K562 (cell line): ENCODE data around the gene GNGT1. TPM values are rescaled to one million over a fixed set of nuclear protein-coding genes. Genes with fewer than 3 reads are reported as not detected.
A peak's percentile ranks its signal among the peaks of the same experiment; 100 is the strongest.

Experiments used
- ATAC-seq: fragments of 200-7000 bp; cut with Tn5 transposase; 3 replicates; pipeline ENCODE4 v1.9.1; 2020; ENCODE audit warnings: moderate library complexity
- BruUV-seq: library from RNA; stranded (reverse); fragments of 400-500 nt; replicated peaks from 2 replicates; lab custom pipeline; 2021; lab: Mats Ljungman, UMichigan
- CTCF ChIA-PET: fragments of 300-600 bp; formaldehyde crosslinking; extraction: SDS; loops from one replicate; lab custom pipeline; 2021; ENCODE audit warnings: low intra/inter-chr PET ratio; lab: Yijun Ruan, JAX
- POLR2A ChIA-PET: fragments of 300-600, 350-650 bp; sonication (Branson Sonifier 250); formaldehyde crosslinking; extraction: SDS; loops from one replicate; lab custom pipeline; 2021; ENCODE audit warnings: antibody characterized with exemption, inconsistent platforms; lab: Yijun Ruan, JAX
- DNase-seq, 4 experiments: peaks; one replicate each; pipeline versions ENCODE4 v3.0.0 to v3.0.0-alpha.2; 2011 to 2018; ENCODE audit warnings: low spot score in 3 of 4, mixed read lengths in 3 of 4; ENCODE audit errors: extremely low read depth in 1 of 4
- FAIRE-seq: peaks from 2 replicates; lab custom pipeline; 2011; peaks lifted over from hg19 to GRCh38; lab: Jason Lieb, UNC
- H2AFZ ChIP-seq: 2 replicates; pipeline ENCODE4 v1.6.0; 2011; ENCODE audit warnings: low read depth, low read length, control low read depth, inconsistent platforms
- H3K27ac ChIP-seq: fragments of 200-600 bp; 3 replicates; pipeline ENCODE4 v1.8.0; 2011; ENCODE audit warnings: low read depth, mild to moderate bottlenecking, control low read depth, inconsistent platforms, low read length, moderate library complexity, mixed read lengths; ENCODE audit errors: extremely low read depth
- H3K27me3 ChIP-seq, 2 experiments: fragments of 300-600 bp in 1 of 2; 2 replicates in 1 of 2; 3 replicates in 1 of 2; pipeline versions ENCODE4 v1.6.0 to v1.8.0; 2011; ENCODE audit warnings: inconsistent platforms in 2 of 2, low read length in 2 of 2, mild to moderate bottlenecking in 1 of 2, mixed read lengths in 1 of 2, moderate library complexity in 1 of 2; ENCODE audit not compliant: control insufficient read depth in 2 of 2, insufficient read depth in 2 of 2
- H3K36me3 ChIP-seq: fragments of 300-600 bp; 3 replicates; pipeline ENCODE4 v1.8.0; 2011; ENCODE audit warnings: mild to moderate bottlenecking, low read length, inconsistent platforms; ENCODE audit not compliant: control insufficient read depth, insufficient read depth
- H3K4me1 ChIP-seq, 2 experiments: fragments of 200-600 bp in 1 of 2; replicated peaks in 1 of 2; 2 replicates in 1 of 2; 3 replicates in 1 of 2; pipeline versions ENCODE4 v1.5.1 to v1.8.0; 2011; ENCODE audit warnings: inconsistent platforms in 2 of 2, low read length in 2 of 2, mild to moderate bottlenecking in 1 of 2, mixed read lengths in 1 of 2, moderate library complexity in 1 of 2; ENCODE audit not compliant: control insufficient read depth in 2 of 2, insufficient read depth in 2 of 2
- H3K4me2 ChIP-seq: 2 replicates; pipeline ENCODE4 v1.6.1; 2011; ENCODE audit warnings: low read length, control low read depth, inconsistent platforms, mixed read lengths; ENCODE audit not compliant: insufficient read depth
- H3K4me3 ChIP-seq: fragments of 200-600 bp; sonication (generic), shearing (Covaris generic); 2 replicates; pipeline ENCODE4 v1.5.1; 2016; ENCODE audit warnings: control low read depth, inconsistent platforms
- H3K79me2 ChIP-seq: fragments of 200-600 bp; 3 replicates; pipeline ENCODE4 v1.8.0; 2011; ENCODE audit warnings: low read length, inconsistent platforms; ENCODE audit not compliant: control insufficient read depth, insufficient read depth
- H3K9ac ChIP-seq, 2 experiments: 2 replicates each; pipeline versions ENCODE4 v1.6.0 to v1.6.1; 2011; ENCODE audit warnings: low read depth in 2 of 2, low read length in 2 of 2, control low read depth in 1 of 2, inconsistent platforms in 1 of 2, mild to moderate bottlenecking in 1 of 2, mixed read lengths in 1 of 2; ENCODE audit not compliant: insufficient read depth in 1 of 2
- H3K9me1 ChIP-seq: one replicate; pipeline ENCODE4 v1.6.0; 2011; ENCODE audit warnings: inconsistent platforms, mild to moderate bottlenecking, low read length, moderate library complexity; ENCODE audit not compliant: control insufficient read depth, insufficient read depth
- H3K9me3 ChIP-seq: replicated peaks from 2 replicates; pipeline ENCODE4 v1.5.1; 2011; ENCODE audit warnings: low read depth, low read length, inconsistent platforms; ENCODE audit not compliant: control insufficient read depth, insufficient read depth
- H4K20me1 ChIP-seq: replicated peaks from 2 replicates; pipeline ENCODE4 v1.6.1; 2011; ENCODE audit warnings: low read length, inconsistent platforms, mixed read lengths; ENCODE audit not compliant: control insufficient read depth, insufficient read depth
- CHD4 ChIP-seq: fragments of 200-600 bp; sonication (generic); IDR thresholded peaks from 3 replicates; pipeline ENCODE4 v1.6.1; 2012; ENCODE audit warnings: low read depth, mild to moderate bottlenecking, mixed read lengths, low read length, inconsistent platforms; ENCODE audit not compliant: insufficient read depth, insufficient replicate concordance, poor library complexity, severe bottlenecking
- CXXC5 ChIP-seq: fragments of 250-450 bp; sonication (Bioruptor Pico); IDR thresholded peaks from 2 replicates; pipeline ENCODE4 v1.8.0; 2022; ENCODE audit warnings: inconsistent platforms, mild to moderate bottlenecking, moderate library complexity
- DMBX1 ChIP-seq: fragments of 250-450 bp; sonication (Bioruptor Pico); IDR thresholded peaks from 2 replicates; pipeline ENCODE4 v1.8.0; 2022; ENCODE audit warnings: inconsistent platforms, mild to moderate bottlenecking, moderate library complexity, borderline replicate concordance
- ILF3 ChIP-seq: fragments of 450-650 bp; IDR thresholded peaks from 2 replicates; pipeline ENCODE4 v1.6.1; 2018; ENCODE audit warnings: antibody characterized with exemption, mild to moderate bottlenecking, moderate library complexity, borderline replicate concordance
- KLF13 ChIP-seq: fragments of 450-650 bp; IDR thresholded peaks from 2 replicates; pipeline ENCODE4 v1.6.1; 2016; ENCODE audit warnings: missing genetic modification characterization, low read depth, mild to moderate bottlenecking, missing compliant biosample characterization, moderate library complexity, borderline replicate concordance
- POLR2B ChIP-seq: fragments of 450-650 bp; IDR thresholded peaks from 2 replicates; pipeline ENCODE4 v1.6.1; 2018; ENCODE audit warnings: low read depth; ENCODE audit not compliant: partially characterized antibody
- RBBP5 ChIP-seq: fragments of 200-600 bp; sonication (generic); IDR thresholded peaks from 2 replicates; pipeline ENCODE4 v1.6.1; 2012; ENCODE audit warnings: borderline replicate concordance, mild to moderate bottlenecking, low read length, control low read depth, inconsistent platforms; ENCODE audit not compliant: insufficient read depth, poor library complexity, severe bottlenecking
- SIRT6 ChIP-seq: IDR thresholded peaks from one replicate; pipeline ENCODE4 v1.6.1; 2012; ENCODE audit warnings: low read depth, mild to moderate bottlenecking, control low read depth, inconsistent platforms, low read length, moderate library complexity
- SMC3 ChIP-seq: conservative IDR thresholded peaks from 2 replicates; pipeline ENCODE4 v1.6.1; 2011; ENCODE audit warnings: low read depth, low read length, improper control_type of control experiment; ENCODE audit not compliant: insufficient read depth
- STAT6 ChIP-seq: sonication (generic); formaldehyde crosslinking; IDR thresholded peaks from 2 replicates; pipeline ENCODE4 v1.8.1; 2023; ENCODE audit warnings: mild to moderate bottlenecking, missing genetic modification reagents
- ZNF140 ChIP-seq: fragments of 250-450 bp; sonication (Bioruptor Pico); IDR thresholded peaks from 2 replicates; pipeline ENCODE4 v1.8.0; 2021; ENCODE audit warnings: moderate library complexity, mild to moderate bottlenecking, inconsistent platforms
- ZNF3 ChIP-seq: fragments of 250-450 bp; sonication (Bioruptor Pico); IDR thresholded peaks from 2 replicates; pipeline ENCODE4 v1.5.0; 2021; ENCODE audit warnings: mild to moderate bottlenecking, moderate library complexity
- WGBS: fragments of 100-300 bp; shearing (Covaris generic); methylation state at CpG from one replicate; pipeline ENCODE4 v1.1.6; 2016; ENCODE audit warnings: low coverage, mixed read lengths; ENCODE audit not compliant: insufficient coverage; ENCODE audit errors: missing lambda C conversion rate; 5-methylcytosine and 5-hydroxymethylcytosine counted together
- in situ Hi-C: fragments of 300-500 bp; cut with MboI; formaldehyde crosslinking; loops from 4 replicates; pipeline ENCODE4 v1.15.0; 2018; ENCODE audit warnings: inconsistent platforms, mixed read lengths
- intact Hi-C: fragments of 100-400 bp; cut with micrococcal nuclease; formaldehyde crosslinking; loops from 2 replicates; pipeline ENCODE4 v1.14.2; 2022
- polyA plus RNA-seq, 8 experiments: library from polyadenylated mRNA; depleted of rRNA in 4 of 8; stranded (reverse) in 5 of 8; unstranded in 3 of 8; fragments of >200 nt; fragmentation: Nextera tagmentation in 2 of 8; fragmentation: Illumina TruSeq in 1 of 8; extraction: Ambion mirVana in 2 of 8; extraction: Trizol in 1 of 8; gene quantifications; 2 replicates each; pipeline versions ENCODE4 v1.2.1 to v1.2.3, GENCODE V29; 2011 to 2014; ENCODE audit warnings: inconsistent platforms in 1 of 8, missing spikeins in 1 of 8
- total RNA-seq, 7 experiments: library from RNA; depleted of rRNA in 6 of 7; stranded (reverse); fragments of >200 nt in 6 of 7; fragmentation: Illumina TruSeq in 2 of 7; extraction: Trizol in 2 of 7; gene quantifications; 2 replicates each; pipeline versions ENCODE4 v1.2.1 to v1.2.3, GENCODE V29; 2011 to 2021; ENCODE audit warnings: low replicate concordance in 1 of 7
- TF ChIP-seq, protein P1 (sequence below): fragments of 450-650 bp; IDR thresholded peaks from 2 replicates; pipeline ENCODE4 v1.6.1; 2017; ENCODE audit warnings: antibody characterized with exemption, mild to moderate bottlenecking

The GNGT1 gene
- total and polyA plus RNA-seq, 9 of the 15 experiments (the other 6 are each of a cell fraction or from before 2014, with no cell fraction given): 0.04 to 0.83 (median 0.51) TPM; not detected in 2

- Histone ChIP-seq H3K27ac (no peak overlapping the region), H3K36me3 (no peaks in the 10 kb centered on the region), H3K79me2 (no peaks in the 10 kb centered on the region), H4K20me1 (no peaks in the 10 kb centered on the region), H3K27me3 (no peaks in the 10 kb centered on the region), H3K9me1 (no peaks in the 10 kb centered on the region), H2AFZ (no peak overlapping the region), H3K9ac (no peak overlapping the region), H3K4me3 (no peak overlapping the region), H3K9me3 (no peaks in the 10 kb centered on the region), H3K4me2 (no peak overlapping the region), H3K4me1 (peaks cover 0 to 12% of the 10 kb centered on the region in 2 experiments; a peak in 2 of 5 replicates)
- no TSS peak for BruUV-seq
- peak; percentile 64 for ATAC-seq
- peak; percentile 70 for FAIRE-seq
- intact Hi-C loops (no loop called here), in situ Hi-C loops (no loop called here)
- CTCF ChIA-PET: no interaction called here
- 0% methylated on average over 5 of the region's 5 CpGs for WGBS
- POLR2A ChIA-PET: no interaction called here
- peak in 2 of 4 experiments; percentile 19 to 53 for DNase-seq
- no peak for TF ChIP-seq ZNF3
- no peak for TF ChIP-seq SIRT6
- no peak for TF ChIP-seq CHD4
- TF ChIP-seq SMC3: no peak
- no peak for TF ChIP-seq RBBP5
- TF ChIP-seq ZNF140: no peak
- peak; percentile 26; the same call in 1 of the 2 replicates for TF ChIP-seq CXXC5
- TF ChIP-seq, protein P1, sequence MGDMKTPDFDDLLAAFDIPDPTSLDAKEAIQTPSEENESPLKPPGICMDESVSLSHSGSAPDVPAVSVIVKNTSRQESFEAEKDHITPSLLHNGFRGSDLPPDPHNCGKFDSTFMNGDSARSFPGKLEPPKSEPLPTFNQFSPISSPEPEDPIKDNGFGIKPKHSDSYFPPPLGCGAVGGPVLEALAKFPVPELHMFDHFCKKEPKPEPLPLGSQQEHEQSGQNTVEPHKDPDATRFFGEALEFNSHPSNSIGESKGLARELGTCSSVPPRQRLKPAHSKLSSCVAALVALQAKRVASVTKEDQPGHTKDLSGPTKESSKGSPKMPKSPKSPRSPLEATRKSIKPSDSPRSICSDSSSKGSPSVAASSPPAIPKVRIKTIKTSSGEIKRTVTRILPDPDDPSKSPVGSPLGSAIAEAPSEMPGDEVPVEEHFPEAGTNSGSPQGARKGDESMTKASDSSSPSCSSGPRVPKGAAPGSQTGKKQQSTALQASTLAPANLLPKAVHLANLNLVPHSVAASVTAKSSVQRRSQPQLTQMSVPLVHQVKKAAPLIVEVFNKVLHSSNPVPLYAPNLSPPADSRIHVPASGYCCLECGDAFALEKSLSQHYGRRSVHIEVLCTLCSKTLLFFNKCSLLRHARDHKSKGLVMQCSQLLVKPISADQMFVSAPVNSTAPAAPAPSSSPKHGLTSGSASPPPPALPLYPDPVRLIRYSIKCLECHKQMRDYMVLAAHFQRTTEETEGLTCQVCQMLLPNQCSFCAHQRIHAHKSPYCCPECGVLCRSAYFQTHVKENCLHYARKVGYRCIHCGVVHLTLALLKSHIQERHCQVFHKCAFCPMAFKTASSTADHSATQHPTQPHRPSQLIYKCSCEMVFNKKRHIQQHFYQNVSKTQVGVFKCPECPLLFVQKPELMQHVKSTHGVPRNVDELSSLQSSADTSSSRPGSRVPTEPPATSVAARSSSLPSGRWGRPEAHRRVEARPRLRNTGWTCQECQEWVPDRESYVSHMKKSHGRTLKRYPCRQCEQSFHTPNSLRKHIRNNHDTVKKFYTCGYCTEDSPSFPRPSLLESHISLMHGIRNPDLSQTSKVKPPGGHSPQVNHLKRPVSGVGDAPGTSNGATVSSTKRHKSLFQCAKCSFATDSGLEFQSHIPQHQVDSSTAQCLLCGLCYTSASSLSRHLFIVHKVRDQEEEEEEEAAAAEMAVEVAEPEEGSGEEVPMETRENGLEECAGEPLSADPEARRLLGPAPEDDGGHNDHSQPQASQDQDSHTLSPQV: no peak
- TF ChIP-seq ILF3: no peak
- TF ChIP-seq STAT6 (CRISPR knock-in tag): no peak
- peak; percentile 47; the same call in 1 of the 2 replicates for TF ChIP-seq DMBX1 (CRISPR knock-in tag)
- TF ChIP-seq KLF13 (tag): no peak
- TF ChIP-seq POLR2B: no peak
Measured at GRCh38 chr7:93945756-93946535, 39.6 kb downstream of the GNGT1 start.
